HS-27A (cell line): ENCODE data around the gene TARDBP.
"Not testable (repeated sequence)": the region's sequence is repeated elsewhere in the genome, so short reads cannot be mapped to it uniquely, and the experiment has no call there.

Source experiments
- DNase-seq: peaks from one replicate; pipeline ENCODE4 v3.0.0-alpha.2; 2012; ENCODE audit warnings: low read depth, missing footprints

TARDBP gene

GRCh38 chr1:11042995-11043874, 30.8 kb downstream of the TARDBP start:
- DNase-seq, result no peak

GRCh38 chr1:11044086-11044848, 31.8 kb downstream of the TARDBP start:
- DNase-seq, result no peak

GRCh38 chr1:11044849-11045427, 32.5 kb downstream of the TARDBP start:
- no peak for DNase-seq

- no peak for DNase-seq
Observed at GRCh38 chr1:11045428-11046269, 33.2 kb downstream of the TARDBP start.

GRCh38 chr1:11046270-11046566, 33.8 kb downstream of the TARDBP start:
- no peak for DNase-seq

GRCh38 chr1:11046625-11047365, 34.3 kb downstream of the TARDBP start, which contains the start of gene MASP2:
MASP2 (minus strand) TSS chr1:11047239; CDS start chr1:11047207, 32 bp downstream.
- DNase-seq, result no peak

GRCh38 chr1:11051121-11051520, 38.7 kb downstream of the TARDBP start:
- not testable (repeated sequence) for DNase-seq

GRCh38 chr1:11051781-11052511, 39.5 kb downstream of the TARDBP start:
- no peak for DNase-seq

- DNase-seq, result no peak
Observed at GRCh38 chr1:11052839-11053757, 40.6 kb downstream of the TARDBP start.

- no peak for DNase-seq
Observed at GRCh38 chr1:11053758-11054137, 41.3 kb downstream of the TARDBP start.

GRCh38 chr1:11054181-11054580, 41.7 kb downstream of the TARDBP start:
- no peak for DNase-seq

GRCh38 chr1:11054666-11055065, 42.2 kb downstream of the TARDBP start:
- no peak for DNase-seq

- DNase-seq, result no peak
Observed at GRCh38 chr1:11055676-11056075, 43.2 kb downstream of the TARDBP start.

- no peak for DNase-seq
Observed at GRCh38 chr1:11056504-11056903, 44.0 kb downstream of the TARDBP start.

GRCh38 chr1:11057477-11057876, 45.0 kb downstream of the TARDBP start:
- DNase-seq, result no peak

- no peak for DNase-seq
Observed at GRCh38 chr1:11058026-11058425, 45.6 kb downstream of the TARDBP start.

- no peak for DNase-seq
Observed at GRCh38 chr1:11058595-11059154, 46.2 kb downstream of the TARDBP start.

GRCh38 chr1:11059155-11059967, 46.9 kb downstream of the TARDBP start:
- no peak for DNase-seq
